GM21723 (cell line): ENCODE results near the gene UACA.

ENCODE experiments used
- ATAC-seq: cut with Tn5 transposase; IDR thresholded peaks from one replicate; pipeline ENCODE4 v1.9.1; 2021; ENCODE audit warnings: mild to moderate bottlenecking, moderate library complexity; ENCODE audit not compliant: unreplicated experiment

UACA gene

DNA sequence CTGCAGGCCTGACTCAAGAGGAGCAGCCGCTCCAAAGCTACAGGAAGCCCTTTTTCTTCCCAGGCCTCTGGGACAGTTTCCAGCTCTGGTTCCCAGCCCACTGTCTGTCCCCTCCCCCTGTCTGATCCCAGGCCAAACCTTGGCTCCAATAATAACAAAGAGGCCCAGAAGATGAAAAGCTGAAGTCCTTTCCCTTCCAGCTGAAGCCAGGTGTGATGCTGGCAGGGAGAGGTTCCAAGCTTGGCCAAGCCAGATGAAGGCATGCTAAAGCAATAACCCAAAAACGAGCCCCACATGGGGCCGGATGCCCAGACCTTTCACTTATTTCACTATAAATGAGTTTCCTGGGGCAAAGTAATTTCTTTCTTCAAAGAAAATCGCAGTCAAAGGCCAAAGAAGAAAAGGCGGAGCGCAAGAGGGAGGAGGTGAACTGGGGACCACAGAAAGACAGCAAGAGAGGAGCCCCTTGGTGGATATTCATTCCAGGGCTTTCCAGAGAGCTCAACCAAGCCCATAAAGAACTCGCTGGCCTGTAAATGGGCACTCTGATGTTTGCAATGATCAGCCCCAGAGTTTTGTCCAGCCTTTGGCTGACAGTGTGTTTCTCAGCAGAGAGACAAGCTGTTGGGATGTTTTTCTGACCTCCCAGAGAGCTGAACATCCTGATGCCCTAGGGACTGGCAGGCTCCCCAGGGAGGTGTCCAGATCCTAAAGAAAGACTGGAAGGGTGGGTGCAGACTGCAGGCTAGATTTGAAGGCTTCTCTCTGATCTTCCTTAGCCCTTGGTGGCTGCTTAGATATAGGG lies 157.6 kb downstream of the UACA start:
- no peak for ATAC-seq

- ATAC-seq, result no peak
Measured at GRCh38 chr15:70604666-70605315, 158.6 kb downstream of the UACA start.
